Loucy (cell line): ENCODE measurements around the gene STAT4.

Source experiments
- H2AFZ ChIP-seq: fragments of 200-600 bp; sonication (generic); 2 replicates; pipeline ENCODE4 v1.6.0; 2016; ENCODE audit warnings: antibody characterized with exemption, mild to moderate bottlenecking, low read length, moderate library complexity
- H3F3A ChIP-seq: fragments of 200-600 bp; 2 replicates; pipeline ENCODE4 v1.6.0; 2016; ENCODE audit warnings: antibody characterized with exemption, low read depth, mild to moderate bottlenecking
- H3K27me3 ChIP-seq: fragments of 200-600 bp; sonication (generic); 2 replicates; pipeline ENCODE4 v1.6.1; 2014; ENCODE audit warnings: low read length, mild to moderate bottlenecking; ENCODE audit not compliant: insufficient read depth, poor library complexity, severe bottlenecking
- H3K36me3 ChIP-seq: fragments of 200-600 bp; sonication (generic); 2 replicates; pipeline ENCODE4 v1.6.1; 2016; ENCODE audit warnings: low read length; ENCODE audit not compliant: insufficient read depth
- H3K4me1 ChIP-seq: fragments of 200-600 bp; sonication (generic); 2 replicates; pipeline ENCODE4 v1.5.1; 2014; ENCODE audit warnings: low read length, mild to moderate bottlenecking; ENCODE audit not compliant: insufficient read depth, poor library complexity, severe bottlenecking
- H3K4me2 ChIP-seq: fragments of 200-600 bp; sonication (generic); 2 replicates; pipeline ENCODE4 v1.6.0; 2014; ENCODE audit warnings: antibody characterized with exemption, low read length, low read depth, mild to moderate bottlenecking; ENCODE audit not compliant: poor library complexity, severe bottlenecking
- H3K4me3 ChIP-seq: fragments of 200-600 bp; sonication (generic); 2 replicates; pipeline ENCODE4 v1.5.1; 2014; ENCODE audit warnings: low read length, mild to moderate bottlenecking, mixed read lengths; ENCODE audit not compliant: poor library complexity, severe bottlenecking
- H3K79me2 ChIP-seq: fragments of 200-600 bp; sonication (generic); 2 replicates; pipeline ENCODE4 v1.6.1; 2014; ENCODE audit warnings: low read length; ENCODE audit not compliant: insufficient read depth
- H3K9ac ChIP-seq: fragments of 200-600 bp; sonication (generic); 2 replicates; pipeline ENCODE4 v1.6.0; 2014; ENCODE audit warnings: mild to moderate bottlenecking, low read depth, low read length, moderate library complexity; ENCODE audit not compliant: poor library complexity, severe bottlenecking
- H3K9me2 ChIP-seq: fragments of 200-600 bp; sonication (generic); replicated peaks from 2 replicates; pipeline ENCODE4 v1.6.1; 2016; ENCODE audit warnings: low read depth, low read length, mixed read lengths
- H3K9me3 ChIP-seq: fragments of 200-600 bp; sonication (generic); 2 replicates; pipeline ENCODE4 v1.6.1; 2014; ENCODE audit warnings: mild to moderate bottlenecking, antibody characterized with exemption, low read length, low read depth; ENCODE audit not compliant: insufficient read depth
- H4K20me1 ChIP-seq: fragments of 200-600 bp; sonication (generic); 2 replicates; pipeline ENCODE4 v1.6.0; 2014; ENCODE audit warnings: antibody characterized with exemption, low read length, mild to moderate bottlenecking; ENCODE audit not compliant: insufficient read depth, poor library complexity, severe bottlenecking
- EZH2phosphoT487 ChIP-seq: fragments of 200-600 bp; IDR thresholded peaks from 2 replicates; pipeline ENCODE4 v1.6.1; 2018; ENCODE audit warnings: antibody characterized with exemption, mild to moderate bottlenecking, moderate library complexity, borderline replicate concordance
- TF ChIP-seq, protein P1 (sequence below): fragments of 200-600 bp; sonication (generic); conservative IDR thresholded peaks from 2 replicates; pipeline ENCODE4 v1.5.1; 2014; ENCODE audit warnings: mild to moderate bottlenecking, antibody characterized with exemption, low read length

Gene STAT4

DNA sequence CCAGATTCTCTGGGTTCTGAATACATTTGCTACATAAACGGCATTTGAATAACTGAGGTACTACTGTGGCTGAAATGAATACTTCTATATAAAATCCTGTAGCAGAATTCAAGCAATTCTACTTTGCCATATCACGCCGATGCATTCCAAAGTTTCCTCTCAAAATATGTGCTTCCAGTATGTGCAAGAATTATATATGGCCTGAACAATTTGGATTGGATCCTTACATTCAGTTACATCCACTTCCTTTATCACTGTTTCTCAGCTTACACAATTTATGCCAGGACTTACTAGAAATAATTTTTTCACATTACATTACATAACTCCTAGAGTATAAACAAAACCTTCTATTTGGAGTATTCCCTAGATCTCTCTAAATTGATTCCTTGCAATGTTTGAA lies 46.3 kb upstream of the STAT4 start:
- H3K36me3 ChIP-seq: no peaks in the 10 kb centered on the region
- no peak overlapping the region for H2AFZ ChIP-seq
- peaks cover 27% of the 10 kb centered on the region for H3K4me1 ChIP-seq
- no peak overlapping the region for H3K9ac ChIP-seq
- H3K9me2 ChIP-seq: no peaks in the 10 kb centered on the region; the same call in 1 of the 2 replicates
- H3F3A ChIP-seq: peaks cover 14% of the 10 kb centered on the region; the same call in 1 of the 2 replicates
- H3K4me3 ChIP-seq: no peak overlapping the region
- no peaks in the 10 kb centered on the region for H3K27me3 ChIP-seq
- H3K4me2 ChIP-seq: no peak overlapping the region
- H3K9me3 ChIP-seq: no peaks in the 10 kb centered on the region
- TF ChIP-seq EZH2phosphoT487: no peak
- TF ChIP-seq, protein P1, sequence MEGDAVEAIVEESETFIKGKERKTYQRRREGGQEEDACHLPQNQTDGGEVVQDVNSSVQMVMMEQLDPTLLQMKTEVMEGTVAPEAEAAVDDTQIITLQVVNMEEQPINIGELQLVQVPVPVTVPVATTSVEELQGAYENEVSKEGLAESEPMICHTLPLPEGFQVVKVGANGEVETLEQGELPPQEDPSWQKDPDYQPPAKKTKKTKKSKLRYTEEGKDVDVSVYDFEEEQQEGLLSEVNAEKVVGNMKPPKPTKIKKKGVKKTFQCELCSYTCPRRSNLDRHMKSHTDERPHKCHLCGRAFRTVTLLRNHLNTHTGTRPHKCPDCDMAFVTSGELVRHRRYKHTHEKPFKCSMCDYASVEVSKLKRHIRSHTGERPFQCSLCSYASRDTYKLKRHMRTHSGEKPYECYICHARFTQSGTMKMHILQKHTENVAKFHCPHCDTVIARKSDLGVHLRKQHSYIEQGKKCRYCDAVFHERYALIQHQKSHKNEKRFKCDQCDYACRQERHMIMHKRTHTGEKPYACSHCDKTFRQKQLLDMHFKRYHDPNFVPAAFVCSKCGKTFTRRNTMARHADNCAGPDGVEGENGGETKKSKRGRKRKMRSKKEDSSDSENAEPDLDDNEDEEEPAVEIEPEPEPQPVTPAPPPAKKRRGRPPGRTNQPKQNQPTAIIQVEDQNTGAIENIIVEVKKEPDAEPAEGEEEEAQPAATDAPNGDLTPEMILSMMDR: no peak
- H4K20me1 ChIP-seq: no peaks in the 10 kb centered on the region
- no peaks in the 10 kb centered on the region for H3K79me2 ChIP-seq

DNA sequence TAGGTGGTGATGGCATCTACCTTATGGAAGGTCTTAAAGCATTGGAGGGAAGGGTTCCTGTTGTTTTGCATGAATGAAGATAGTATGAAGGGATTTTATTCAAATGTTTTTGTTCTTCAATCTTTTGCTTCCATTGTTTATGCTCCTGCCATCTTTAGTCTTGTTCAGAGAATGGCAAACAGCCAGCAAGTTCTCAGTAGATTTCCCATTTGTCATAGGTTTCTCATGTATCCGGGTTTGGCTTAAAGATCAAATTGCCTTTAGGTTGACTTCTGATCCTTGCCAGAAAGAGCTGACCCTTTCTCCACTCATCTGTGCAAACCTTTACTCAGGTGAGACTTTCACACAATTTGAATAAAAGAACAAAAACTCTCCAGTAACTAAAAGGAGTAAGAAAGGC lies 44.2 kb upstream of the STAT4 start:
- no peaks in the 10 kb centered on the region for H4K20me1 ChIP-seq
- H3K27me3 ChIP-seq: no peaks in the 10 kb centered on the region
- H3K4me3 ChIP-seq: no peak overlapping the region
- H3K79me2 ChIP-seq: no peaks in the 10 kb centered on the region
- peak overlapping the region; percentile 61 for H3K4me2 ChIP-seq
- no peaks in the 10 kb centered on the region for H3K36me3 ChIP-seq
- no peak overlapping the region for H3K9ac ChIP-seq
- H2AFZ ChIP-seq: no peak overlapping the region
- H3K9me2 ChIP-seq: no peaks in the 10 kb centered on the region; the same call in 1 of the 2 replicates
- no peaks in the 10 kb centered on the region for H3K9me3 ChIP-seq
- TF ChIP-seq, protein P1: no peak
- TF ChIP-seq EZH2phosphoT487: no peak
- H3F3A ChIP-seq: peaks cover 14% of the 10 kb centered on the region; the same call in 1 of the 2 replicates
- peaks cover 35% of the 10 kb centered on the region for H3K4me1 ChIP-seq

DNA sequence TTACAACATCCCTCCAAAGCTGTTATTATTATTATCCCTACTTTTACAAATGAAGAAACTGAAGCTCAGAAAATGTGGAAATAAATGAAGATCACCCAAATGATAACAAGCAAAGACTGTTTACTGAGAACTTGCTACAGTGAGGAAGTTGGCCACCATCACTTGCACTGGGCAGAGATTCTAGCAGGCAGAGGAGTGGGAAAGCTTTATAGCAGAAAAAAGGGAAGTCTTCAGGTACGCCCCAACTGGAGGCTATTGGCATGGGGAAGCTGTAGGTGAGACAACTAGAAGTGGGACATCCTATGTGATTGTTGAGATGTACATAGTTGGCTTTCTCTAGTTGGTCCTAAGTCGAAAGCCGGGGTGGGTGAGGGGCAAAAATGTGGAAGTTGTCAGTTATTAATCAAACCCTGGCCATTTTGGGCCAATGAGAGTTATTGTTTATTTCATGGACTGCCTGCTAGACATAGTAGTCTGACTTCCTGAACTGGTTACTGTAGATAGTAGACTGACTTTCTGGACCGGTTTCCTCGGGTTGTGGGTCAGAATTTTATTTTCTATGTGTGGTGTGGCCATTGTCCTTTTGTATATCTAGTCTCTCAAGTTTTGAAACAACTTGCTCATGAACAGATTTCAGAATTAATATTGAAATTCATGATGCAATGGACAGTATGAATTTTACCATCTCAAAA lies 40.2 kb upstream of the STAT4 start:
- Histone ChIP-seq H3K79me2 (no peaks in the 10 kb centered on the region), H3K9me3 (no peaks in the 10 kb centered on the region), H3K4me1 (peaks cover 59% of the 10 kb centered on the region), H3K4me3 (no peak overlapping the region), H3F3A (peaks cover 14% of the 10 kb centered on the region; the same call in 1 of the 2 replicates), H2AFZ (no peak overlapping the region), H3K9me2 (no peaks in the 10 kb centered on the region; the same call in 1 of the 2 replicates), H3K4me2 (peak overlapping the region; percentile 11), H3K36me3 (no peaks in the 10 kb centered on the region), H3K9ac (no peak overlapping the region), H3K27me3 (no peaks in the 10 kb centered on the region), H4K20me1 (no peaks in the 10 kb centered on the region)
- no peak for TF ChIP-seq EZH2phosphoT487
- TF ChIP-seq, protein P1: no peak
